HepG2 (cell line): ENCODE measurements around the gene COPS4. TPM values are rescaled to one million over a fixed set of nuclear protein-coding genes. Genes with fewer than 3 reads are reported as not detected.

Experiments
- ATAC-seq: fragments of 200-7000 bp; cut with Tn5 transposase; 3 replicates; pipeline ENCODE4 v1.9.1; 2020; ENCODE audit warnings: mild to moderate bottlenecking, moderate library complexity
- BruUV-seq: library from RNA; stranded (reverse); fragments of 400-500 nt; replicated peaks from 2 replicates; lab custom pipeline; 2021; lab: Mats Ljungman, UMichigan
- CTCF ChIA-PET: fragments of 300-600 bp; formaldehyde crosslinking; extraction: SDS; loops from one replicate; lab custom pipeline; 2021; ENCODE audit warnings: low total read pairs, inconsistent platforms, low intra/inter-chr PET ratio; lab: Yijun Ruan, JAX
- POLR2A ChIA-PET: fragments of 350-600 bp; sonication (Branson Sonifier 250); formaldehyde crosslinking; loops from one replicate; lab custom pipeline; 2020; ENCODE audit warnings: antibody characterized with exemption, inconsistent platforms; lab: Yijun Ruan, JAX
- DNase-seq: peaks from one replicate; pipeline ENCODE4 v3.0.0-alpha.2; 2015; ENCODE audit warnings: low spot score
- FAIRE-seq: peaks from 3 replicates; lab custom pipeline; 2011; peaks lifted over from hg19 to GRCh38; lab: Jason Lieb, UNC
- H2AFZ ChIP-seq: one replicate; pipeline ENCODE4 v1.6.1; 2011; ENCODE audit warnings: low read length, inconsistent platforms
- H3K27ac ChIP-seq: fragments of 300-600 bp; 3 replicates; pipeline ENCODE4 v1.8.0; 2011; ENCODE audit warnings: mixed run types, mild to moderate bottlenecking, mixed read lengths, low read length, inconsistent platforms; ENCODE audit not compliant: insufficient read depth; ENCODE audit errors: extremely low read length
- H3K27me3 ChIP-seq, 2 experiments: fragments of 200-600 bp in 1 of 2; 2 replicates in 1 of 2; 3 replicates in 1 of 2; pipeline versions ENCODE4 v1.6.0 to v1.8.0; 2011; ENCODE audit warnings: low read length in 2 of 2, mild to moderate bottlenecking in 2 of 2, moderate library complexity in 2 of 2, inconsistent platforms in 1 of 2; ENCODE audit not compliant: insufficient read depth in 2 of 2, control insufficient read depth in 1 of 2
- H3K36me3 ChIP-seq, 2 experiments: fragments of 200-600 bp in 1 of 2; replicated peaks in 1 of 2; 2 replicates in 1 of 2; 3 replicates in 1 of 2; pipeline versions ENCODE4 v1.5.1 to v1.8.0; 2011; ENCODE audit warnings: low read length in 2 of 2, inconsistent platforms in 1 of 2; ENCODE audit not compliant: insufficient read depth in 2 of 2, control insufficient read depth in 1 of 2
- H3K4me1 ChIP-seq: 2 replicates; pipeline ENCODE4 v1.5.1; 2012; ENCODE audit warnings: low read length, inconsistent platforms; ENCODE audit not compliant: insufficient read depth
- H3K4me2 ChIP-seq: 2 replicates; pipeline ENCODE4 v1.6.0; 2011; ENCODE audit warnings: low read depth, low read length, inconsistent platforms
- H3K4me3 ChIP-seq, 3 experiments: fragments of 200-600 bp in 1 of 3; sonication (generic), shearing (Covaris generic) in 1 of 3; replicated peaks in 1 of 3; 2 replicates each; pipeline ENCODE4 v1.5.1; 2011 to 2016; ENCODE audit warnings: low read length in 3 of 3, inconsistent platforms in 2 of 3, low read depth in 2 of 3, mild to moderate bottlenecking in 2 of 3, control low read depth in 1 of 3, mixed read lengths in 1 of 3; ENCODE audit not compliant: insufficient read depth in 1 of 3
- H3K79me2 ChIP-seq: one replicate; pipeline ENCODE4 v1.6.1; 2011; ENCODE audit warnings: low read length, inconsistent platforms; ENCODE audit not compliant: insufficient read depth
- H3K9ac ChIP-seq: 2 replicates; pipeline ENCODE4 v1.6.0; 2011; ENCODE audit warnings: mild to moderate bottlenecking, low read depth, low read length, inconsistent platforms; ENCODE audit not compliant: insufficient read depth
- H3K9me3 ChIP-seq: 2 replicates; pipeline ENCODE4 v1.5.1; 2012; ENCODE audit warnings: mild to moderate bottlenecking, low read length
- H4K20me1 ChIP-seq: 2 replicates; pipeline ENCODE4 v1.6.0; 2011; ENCODE audit warnings: inconsistent platforms, mild to moderate bottlenecking, low read length, moderate library complexity; ENCODE audit not compliant: insufficient read depth
- ARID2 ChIP-seq: sonication (generic); formaldehyde crosslinking; IDR thresholded peaks from 2 replicates; pipeline ENCODE4 v1.8.1; 2022; ENCODE audit warnings: mild to moderate bottlenecking, missing genetic modification reagents, borderline replicate concordance
- CEBPG ChIP-seq: IDR thresholded peaks from 2 replicates; pipeline ENCODE4 v1.6.1; 2016
- HDAC2 ChIP-seq: sonication (generic); formaldehyde crosslinking; IDR thresholded peaks from 2 replicates; pipeline ENCODE4 v1.4.0; 2020; ENCODE audit warnings: missing genetic modification reagents
- ISX ChIP-seq: sonication (generic); formaldehyde crosslinking; conservative IDR thresholded peaks from 2 replicates; pipeline ENCODE4 v1.5.0; 2020; ENCODE audit warnings: missing genetic modification reagents
- KDM3A ChIP-seq: IDR thresholded peaks from 2 replicates; pipeline ENCODE4 v1.6.1; 2018; ENCODE audit warnings: low read depth, missing compliant biosample characterization
- MXI1 ChIP-seq: IDR thresholded peaks from 3 replicates; pipeline ENCODE4 v1.6.1; 2012; ENCODE audit warnings: low read depth, low read length, inconsistent platforms, borderline replicate concordance
- SAP130 ChIP-seq: IDR thresholded peaks from 2 replicates; pipeline ENCODE4 v1.6.1; 2016; ENCODE audit warnings: low read depth
- ZBTB7A ChIP-seq: sonication (generic); formaldehyde crosslinking; IDR thresholded peaks from 2 replicates; pipeline ENCODE4 v1.8.0; 2022; ENCODE audit warnings: mild to moderate bottlenecking, missing genetic modification reagents
- ZKSCAN5 ChIP-seq: sonication (generic); formaldehyde crosslinking; IDR thresholded peaks from 2 replicates; pipeline ENCODE4 v1.5.1; 2020; ENCODE audit warnings: mild to moderate bottlenecking, missing genetic modification reagents
- ZNF180 ChIP-seq: sonication (generic); formaldehyde crosslinking; IDR thresholded peaks from 2 replicates; pipeline ENCODE4 v1.4.0; 2020; ENCODE audit warnings: low read depth, missing genetic modification reagents, borderline replicate concordance
- ZNF317 ChIP-seq: sonication (generic); formaldehyde crosslinking; IDR thresholded peaks from 2 replicates; pipeline ENCODE4 v1.5.0; 2020; ENCODE audit warnings: mild to moderate bottlenecking, missing genetic modification reagents
- ZNF605 ChIP-seq: sonication (generic); formaldehyde crosslinking; IDR thresholded peaks from 2 replicates; pipeline ENCODE4 v1.8.0; 2022; ENCODE audit warnings: mild to moderate bottlenecking, missing genetic modification reagents
- WGBS: methylation state at CpG from one replicate; pipeline ENCODE4 v1.1.6; 2017; ENCODE audit warnings: low lambda C conversion rate; 5-methylcytosine and 5-hydroxymethylcytosine counted together
- in situ Hi-C: cut with HindIII; loops from 2 replicates; pipeline ENCODE4 v1.10.0; 2017; ENCODE audit warnings: low pct_unique_long_range_greater_than_20kb; ENCODE audit not compliant: extremely low pct_ligation_motif_present
- intact Hi-C: fragments of 100-400 bp; cut with micrococcal nuclease; formaldehyde crosslinking; loops from one replicate; pipeline ENCODE4 v1.10.0; 2022; ENCODE audit not compliant: unreplicated experiment
- polyA plus RNA-seq, 8 experiments: library from polyadenylated mRNA; depleted of rRNA in 3 of 8; stranded (reverse) in 7 of 8; unstranded in 1 of 8; fragments of >200 nt; fragmentation: Illumina TruSeq in 4 of 8; extraction: Trizol in 4 of 8; gene quantifications; 2 replicates each; pipeline versions ENCODE4 v1.2.1 to v1.2.3, GENCODE V29; 2011 to 2016; ENCODE audit warnings: low read depth in 4 of 8, missing spikeins in 1 of 8, mixed read lengths in 1 of 8; ENCODE audit not compliant: insufficient read depth in 1 of 8
- total RNA-seq, 5 experiments: library from RNA; depleted of rRNA; stranded (reverse); fragments of >200 nt; fragmentation: Illumina TruSeq; extraction: Trizol; gene quantifications; 2 replicates each; pipeline ENCODE4 v1.2.3, GENCODE V29; 2016; ENCODE audit warnings: low read depth in 1 of 5
- TF ChIP-seq, protein P1 (sequence below): sonication (generic); formaldehyde crosslinking; IDR thresholded peaks from 2 replicates; pipeline ENCODE4 v1.4.0; 2020; ENCODE audit warnings: missing genetic modification reagents
- TF ChIP-seq, protein P2 (sequence below): sonication (generic); formaldehyde crosslinking; IDR thresholded peaks from 2 replicates; pipeline ENCODE4 v1.5.0; 2020; ENCODE audit warnings: missing genetic modification reagents

Gene COPS4
- total and polyA plus RNA-seq, 2 of the 13 experiments (the other 11 are each of a cell fraction or from before 2014, with no cell fraction given), result 28.8 to 52.5 TPM

DNA sequence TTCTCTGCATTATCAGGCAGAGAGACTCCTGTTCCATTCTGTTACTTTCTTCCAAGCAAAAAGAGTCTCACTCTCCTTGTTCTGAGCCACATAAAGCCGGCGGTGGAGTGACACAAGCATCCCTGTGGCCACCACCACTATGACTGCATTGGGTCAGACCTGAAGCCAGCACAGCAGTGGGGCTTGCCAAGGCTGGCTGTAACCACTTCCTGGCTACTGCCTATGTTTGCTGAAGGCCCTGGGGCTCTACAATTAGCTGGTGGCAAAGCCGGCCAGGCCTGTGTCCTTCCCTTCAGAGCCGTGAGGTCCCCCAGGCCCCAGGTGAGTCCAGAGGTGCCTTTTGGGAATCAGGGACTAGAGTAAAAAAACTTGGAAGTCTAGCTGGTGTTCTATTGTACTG lies 47.8 kb downstream of the COPS4 start:
- 86% methylated on average over 4 of the region's 4 CpGs for WGBS

More for the DNA sequence above, 47.8 kb downstream of the COPS4 start:
- Histone ChIP-seq H3K27me3 (no peaks in the 10 kb centered on the region), H3K79me2 (no peaks in the 10 kb centered on the region), H3K4me2 (no peak overlapping the region), H3K9ac (no peak overlapping the region), H3K27ac (no peak overlapping the region), H4K20me1 (no peaks in the 10 kb centered on the region), H3K4me1 (no peaks in the 10 kb centered on the region), H2AFZ (no peak overlapping the region), H3K36me3 (no peaks in the 10 kb centered on the region), H3K4me3 (no peak overlapping the region), H3K9me3 (no peaks in the 10 kb centered on the region)
- intact Hi-C loops (no loop called here), in situ Hi-C loops (no loop called here)
- POLR2A ChIA-PET, result no interaction called here
- no TSS peak for BruUV-seq
- ATAC-seq, result peak; percentile 49
- no peak for DNase-seq
- CTCF ChIA-PET, result no interaction called here
- FAIRE-seq, result no peak
- TF ChIP-seq, protein P1, sequence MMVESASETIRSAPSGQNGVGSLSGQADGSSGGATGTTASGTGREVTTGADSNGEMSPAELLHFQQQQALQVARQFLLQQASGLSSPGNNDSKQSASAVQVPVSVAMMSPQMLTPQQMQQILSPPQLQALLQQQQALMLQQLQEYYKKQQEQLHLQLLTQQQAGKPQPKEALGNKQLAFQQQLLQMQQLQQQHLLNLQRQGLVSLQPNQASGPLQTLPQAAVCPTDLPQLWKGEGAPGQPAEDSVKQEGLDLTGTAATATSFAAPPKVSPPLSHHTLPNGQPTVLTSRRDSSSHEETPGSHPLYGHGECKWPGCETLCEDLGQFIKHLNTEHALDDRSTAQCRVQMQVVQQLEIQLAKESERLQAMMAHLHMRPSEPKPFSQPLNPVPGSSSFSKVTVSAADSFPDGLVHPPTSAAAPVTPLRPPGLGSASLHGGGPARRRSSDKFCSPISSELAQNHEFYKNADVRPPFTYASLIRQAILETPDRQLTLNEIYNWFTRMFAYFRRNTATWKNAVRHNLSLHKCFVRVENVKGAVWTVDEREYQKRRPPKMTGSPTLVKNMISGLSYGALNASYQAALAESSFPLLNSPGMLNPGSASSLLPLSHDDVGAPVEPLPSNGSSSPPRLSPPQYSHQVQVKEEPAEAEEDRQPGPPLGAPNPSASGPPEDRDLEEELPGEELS, result no peak
- TF ChIP-seq ISX (CRISPR knock-in tag) (no peak), CEBPG (CRISPR knock-in tag) (no peak), KDM3A (CRISPR knock-in tag) (no peak), HDAC2 (no peak), ZBTB7A (CRISPR knock-in tag) (no peak), ARID2 (CRISPR knock-in tag) (no peak), MXI1 (no peak), ZKSCAN5 (CRISPR knock-in tag) (no peak), SAP130 (CRISPR knock-in tag) (no peak), ZNF317 (CRISPR knock-in tag) (no peak), ZNF605 (CRISPR knock-in tag) (no peak), ZNF180 (CRISPR knock-in tag) (no peak)
- TF ChIP-seq, protein P2, sequence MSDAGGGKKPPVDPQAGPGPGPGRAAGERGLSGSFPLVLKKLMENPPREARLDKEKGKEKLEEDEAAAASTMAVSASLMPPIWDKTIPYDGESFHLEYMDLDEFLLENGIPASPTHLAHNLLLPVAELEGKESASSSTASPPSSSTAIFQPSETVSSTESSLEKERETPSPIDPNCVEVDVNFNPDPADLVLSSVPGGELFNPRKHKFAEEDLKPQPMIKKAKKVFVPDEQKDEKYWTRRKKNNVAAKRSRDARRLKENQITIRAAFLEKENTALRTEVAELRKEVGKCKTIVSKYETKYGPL (CRISPR knock-in tag), result no peak
